ENCODE data around the gene SNAP25. TPM values are rescaled to one million over a fixed set of nuclear protein-coding genes. Genes with fewer than 3 reads are reported as not detected.

Gene SNAP25
- total RNA-seq, 1 experiment from 2014 or later: 3.9 TPM

- H3K36me3 ChIP-seq: no peaks in the 10 kb centered on the region
- no peaks in the 10 kb centered on the region for H3K9me3 ChIP-seq (replicated peaks)
- no peak for DNase-seq (ENCODE audit: low read depth in 1 of 2, low spot score in 2 of 2)
- no peak overlapping the region for H3K4me3 ChIP-seq
- H3K27ac ChIP-seq: peak overlapping the region; percentile 85
- no peaks in the 10 kb centered on the region for H3K27me3 ChIP-seq (replicated peaks)
- H3K4me1 ChIP-seq (replicated peaks): peaks cover 40% of the 10 kb centered on the region
Measured at GRCh38 chr20:10350188-10350842, 131.7 kb downstream of the SNAP25 start.

GRCh38 chr20:10352934-10353824 is 134.5 kb downstream of the SNAP25 start:
- DNase-seq (ENCODE audit: low read depth in 1 of 2, low spot score in 2 of 2): peak in 1 of 2 experiments; percentile 45
- Histone ChIP-seq H3K27ac (peak overlapping the region; percentile 85), H3K36me3 (no peaks in the 10 kb centered on the region), H3K4me3 (no peak overlapping the region), H3K4me1 (replicated peaks) (peaks cover 40% of the 10 kb centered on the region), H3K27me3 (replicated peaks) (no peaks in the 10 kb centered on the region), H3K9me3 (replicated peaks) (no peaks in the 10 kb centered on the region)

GRCh38 chr20:10356628-10357027 is 138.0 kb downstream of the SNAP25 start:
- Histone ChIP-seq H3K9me3 (replicated peaks) (no peaks in the 10 kb centered on the region), H3K27ac (no peak overlapping the region), H3K36me3 (no peaks in the 10 kb centered on the region), H3K27me3 (replicated peaks) (no peaks in the 10 kb centered on the region), H3K4me1 (replicated peaks) (peaks cover 30% of the 10 kb centered on the region), H3K4me3 (no peak overlapping the region)
- DNase-seq (ENCODE audit: low read depth in 1 of 2, low spot score in 2 of 2): no peak

Other genes with a start within 250 kb of the SNAP25 start
- gene ANKEF1, start 183.8 kb upstream of the SNAP25 start, total RNA-seq (2014; rRNA removed; shearing (Covaris generic)): 0.18 and 0.25 TPM in 2 replicates
- 8.6 and 11.8 TPM in 2 replicates for gene MKKS, start 215.4 kb downstream of the SNAP25 start, total RNA-seq (2014; rRNA removed; shearing (Covaris generic))
- gene SLX4IP, start 216.5 kb downstream of the SNAP25 start, total RNA-seq (2014; rRNA removed; shearing (Covaris generic)): 4.0 and 5.9 TPM in 2 replicates